H1 (cell line): ENCODE measurements around the gene ARHGAP10.

Experiments
- BCL11A ChIP-seq, 2 experiments: IDR thresholded peaks; one replicate each; pipeline ENCODE4 v1.6.1; 2011; ENCODE audit warnings: low read depth in 2 of 2, low read length in 2 of 2, mild to moderate bottlenecking in 2 of 2
- CEBPB ChIP-seq: IDR thresholded peaks from 2 replicates; pipeline ENCODE4 v1.6.1; 2012; ENCODE audit warnings: low read depth, low read length
- POLR2A ChIP-seq, 2 experiments: IDR thresholded peaks; 1 replicate in 1 of 2; 2 replicates in 1 of 2; pipeline ENCODE4 v1.6.1; 2011; ENCODE audit warnings: low read depth in 2 of 2, low read length in 2 of 2, mild to moderate bottlenecking in 2 of 2; ENCODE audit errors: control extremely low read depth in 1 of 2
- TF ChIP-seq, protein P1 (sequence below), 3 experiments: IDR thresholded peaks; 1 replicate in 2 of 3; 2 replicates in 1 of 3; pipeline versions ENCODE4 v1.5.1 to v1.6.1; 2011; ENCODE audit warnings: low read length in 3 of 3, mild to moderate bottlenecking in 3 of 3, inconsistent platforms in 2 of 3, low read depth in 1 of 3, moderate library complexity in 1 of 3; ENCODE audit not compliant: insufficient read depth in 1 of 3; ENCODE audit errors: control extremely low read depth in 1 of 3

DNA sequence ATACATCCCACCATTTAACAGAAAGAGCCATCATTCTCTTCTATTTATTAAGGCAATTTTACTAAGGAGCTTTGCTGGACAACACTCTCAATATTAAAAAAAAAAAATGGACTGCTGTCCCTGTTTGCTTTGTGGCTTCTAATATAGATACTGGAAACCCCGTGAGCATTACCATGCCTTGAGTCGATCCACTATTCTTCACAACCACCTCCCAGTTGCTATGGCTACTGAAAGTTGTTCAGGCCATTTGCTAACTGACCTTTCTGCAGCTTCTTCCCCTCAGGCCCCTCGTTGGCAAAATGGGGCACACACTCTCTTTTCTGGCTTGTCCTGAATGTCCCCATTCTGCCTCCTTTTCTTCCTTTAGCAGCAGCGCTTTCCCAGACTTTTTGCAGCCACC lies 369.9 kb downstream of the ARHGAP10 start:
- TF ChIP-seq, protein P1, sequence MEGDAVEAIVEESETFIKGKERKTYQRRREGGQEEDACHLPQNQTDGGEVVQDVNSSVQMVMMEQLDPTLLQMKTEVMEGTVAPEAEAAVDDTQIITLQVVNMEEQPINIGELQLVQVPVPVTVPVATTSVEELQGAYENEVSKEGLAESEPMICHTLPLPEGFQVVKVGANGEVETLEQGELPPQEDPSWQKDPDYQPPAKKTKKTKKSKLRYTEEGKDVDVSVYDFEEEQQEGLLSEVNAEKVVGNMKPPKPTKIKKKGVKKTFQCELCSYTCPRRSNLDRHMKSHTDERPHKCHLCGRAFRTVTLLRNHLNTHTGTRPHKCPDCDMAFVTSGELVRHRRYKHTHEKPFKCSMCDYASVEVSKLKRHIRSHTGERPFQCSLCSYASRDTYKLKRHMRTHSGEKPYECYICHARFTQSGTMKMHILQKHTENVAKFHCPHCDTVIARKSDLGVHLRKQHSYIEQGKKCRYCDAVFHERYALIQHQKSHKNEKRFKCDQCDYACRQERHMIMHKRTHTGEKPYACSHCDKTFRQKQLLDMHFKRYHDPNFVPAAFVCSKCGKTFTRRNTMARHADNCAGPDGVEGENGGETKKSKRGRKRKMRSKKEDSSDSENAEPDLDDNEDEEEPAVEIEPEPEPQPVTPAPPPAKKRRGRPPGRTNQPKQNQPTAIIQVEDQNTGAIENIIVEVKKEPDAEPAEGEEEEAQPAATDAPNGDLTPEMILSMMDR (IDR thresholded peaks at IDR 0.05; ENCODE audit: control extremely low read depth in 1 of 3, insufficient read depth in 1 of 3, low read depth in 1 of 3, low read length in 3 of 3), result no peak
- TF ChIP-seq CEBPB (no peak), POLR2A (IDR thresholded peaks at IDR 0.05; ENCODE audit: control extremely low read depth in 1 of 2, low read depth in 2 of 2, low read length in 2 of 2) (no peak), BCL11A (IDR thresholded peaks at IDR 0.05; ENCODE audit: low read depth in 2 of 2, low read length in 2 of 2) (no peak)
